ENCODE data around the gene CFAP61. TPM values are rescaled to one million over a fixed set of nuclear protein-coding genes. Genes with fewer than 3 reads are reported as not detected.
A peak's percentile ranks its signal among the peaks of the same experiment; 100 is the strongest.

The CFAP61 gene
- total and polyA plus RNA-seq, 9 donors: 0.37 to 4.7 (median 2.2) TPM

DNA sequence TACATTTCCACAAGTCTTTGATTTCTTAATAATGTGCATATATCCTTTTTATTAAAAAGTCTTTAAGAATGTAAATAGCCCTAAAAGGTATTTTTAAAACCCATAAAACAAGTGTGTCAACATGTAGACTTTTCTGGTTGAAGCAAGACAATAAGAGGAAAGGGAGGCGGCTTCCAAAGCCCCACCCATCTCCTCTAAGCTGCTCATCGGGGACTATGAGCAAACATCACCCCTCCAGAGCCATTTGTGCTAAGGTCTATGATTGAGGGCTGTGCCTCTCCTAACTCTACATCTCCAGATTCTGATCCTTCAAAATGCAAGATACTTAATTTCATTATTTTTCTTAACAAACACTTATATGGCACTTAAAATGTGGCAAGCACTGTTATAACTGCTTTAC lies 37.7 kb upstream of the CFAP61 start:
- H3K9me3 ChIP-seq (replicated peaks; ENCODE audit: control insufficient read depth, low read depth, low read length): no peaks in the 10 kb centered on the region
- H3K4me3 ChIP-seq (ENCODE audit: low read length): no peak overlapping the region
- H3K27me3 ChIP-seq (ENCODE audit: control insufficient read depth, insufficient read depth, low read length): peaks cover 3% of the 10 kb centered on the region
- peaks cover 7% of the 10 kb centered on the region for H3K36me3 ChIP-seq (ENCODE audit: control insufficient read depth, insufficient read depth, low read length)
- H3K27ac ChIP-seq (ENCODE audit: low read length): no peak overlapping the region
- WGBS (ENCODE audit: insufficient coverage): no CpG with 5 or more reads among the region's 2 CpGs
- no peak for DNase-seq
- peaks cover 22% of the 10 kb centered on the region for H3K4me1 ChIP-seq (ENCODE audit: control insufficient read depth, insufficient read depth, low read length)

DNA sequence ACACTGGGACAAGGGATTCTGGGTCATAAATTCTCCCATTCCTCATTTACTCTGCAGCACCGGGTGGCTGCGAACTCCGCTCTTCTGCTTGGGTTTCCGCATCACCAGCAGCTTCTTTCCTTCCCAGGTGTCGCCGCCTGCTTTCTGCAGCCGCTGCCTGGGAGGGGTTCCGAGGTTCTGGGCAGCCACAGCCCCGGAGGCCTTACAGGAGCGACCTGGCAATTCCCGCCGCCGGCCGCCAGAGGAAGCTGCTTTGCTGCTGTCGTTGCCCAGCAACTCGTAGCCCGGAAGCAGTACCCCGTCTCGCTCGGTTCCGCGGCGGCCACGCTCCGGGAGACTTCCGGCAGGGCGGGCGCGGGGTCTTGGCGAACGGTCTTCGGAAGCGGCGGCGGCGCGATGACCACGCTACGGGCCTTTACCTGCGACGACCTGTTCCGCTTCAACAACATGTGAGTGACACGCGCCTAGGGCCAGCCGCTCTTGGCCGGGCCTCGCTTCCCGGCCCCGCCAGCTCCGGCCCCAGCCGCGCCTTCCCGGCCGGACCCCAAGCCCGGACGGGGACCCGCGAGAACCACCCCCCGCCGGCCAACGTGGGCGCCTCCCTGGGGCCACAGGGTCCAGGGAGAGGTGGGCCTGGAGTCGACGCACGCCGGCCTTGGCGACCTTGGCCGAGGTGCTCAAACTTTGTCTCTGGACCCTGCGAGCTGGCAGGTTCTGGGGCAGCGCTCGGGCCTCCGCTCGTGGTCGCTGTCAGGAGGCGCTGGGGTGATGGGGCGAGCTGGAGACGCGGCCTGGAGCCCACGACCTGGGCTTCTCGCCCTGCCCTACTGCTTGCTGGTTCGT lies 35.1 kb upstream of the CFAP61 start, which contains the start of gene NAA20:
TSS of gene NAA20 (plus strand) at position 362 of the 843 bp plus-strand sequence. CDS start at position 397, 35 bp downstream.
- Histone ChIP-seq H3K27me3 (ENCODE audit: control insufficient read depth, insufficient read depth, low read length) (no peaks in the 10 kb centered on the region), H3K36me3 (ENCODE audit: control insufficient read depth, insufficient read depth, low read length) (peaks cover 14% of the 10 kb centered on the region), H3K4me1 (ENCODE audit: control insufficient read depth, insufficient read depth, low read length) (peaks cover 19% of the 10 kb centered on the region), H3K27ac (ENCODE audit: low read length) (peak within 1 kb of the TSS; percentile 49), H3K4me3 (ENCODE audit: low read length) (peak within 1 kb of the TSS; percentile 91), H3K9me3 (replicated peaks; ENCODE audit: control insufficient read depth, low read depth, low read length) (no peaks in the 10 kb centered on the region)
- under 1% methylated on average over 81 of the region's 81 CpGs for WGBS (ENCODE audit: insufficient coverage)
- DNase-seq: peak; percentile 97

DNA sequence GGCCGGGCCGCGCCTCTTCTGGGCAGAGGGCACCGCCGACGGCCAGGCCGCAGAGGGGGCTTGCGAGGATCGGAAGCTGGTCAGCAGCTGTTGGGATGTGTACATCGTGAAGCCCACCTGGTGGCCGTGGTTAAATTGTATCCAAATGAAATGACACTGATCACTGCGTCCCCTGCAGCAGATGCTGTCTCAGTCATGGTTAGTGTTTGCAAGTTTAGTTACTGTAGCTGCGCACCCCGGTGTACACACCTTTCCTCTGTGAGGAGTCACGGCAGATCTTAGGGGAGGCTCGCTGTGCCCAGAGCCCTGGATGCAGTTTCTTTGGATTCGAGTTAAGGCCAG lies 34.5 kb upstream of the CFAP61 start:
- WGBS (ENCODE audit: insufficient coverage): 5% methylated on average over 16 of the region's 17 CpGs
- peaks cover 16% of the 10 kb centered on the region for H3K36me3 ChIP-seq (ENCODE audit: control insufficient read depth, insufficient read depth, low read length)
- peaks cover 19% of the 10 kb centered on the region for H3K4me1 ChIP-seq (ENCODE audit: control insufficient read depth, insufficient read depth, low read length)
- DNase-seq: no peak
- peak overlapping the region; percentile 35 for H3K27ac ChIP-seq (ENCODE audit: low read length)
- no peaks in the 10 kb centered on the region for H3K9me3 ChIP-seq (replicated peaks; ENCODE audit: control insufficient read depth, low read depth, low read length)
- no peaks in the 10 kb centered on the region for H3K27me3 ChIP-seq (ENCODE audit: control insufficient read depth, insufficient read depth, low read length)
- H3K4me3 ChIP-seq (ENCODE audit: low read length): peak overlapping the region; percentile 91

DNA sequence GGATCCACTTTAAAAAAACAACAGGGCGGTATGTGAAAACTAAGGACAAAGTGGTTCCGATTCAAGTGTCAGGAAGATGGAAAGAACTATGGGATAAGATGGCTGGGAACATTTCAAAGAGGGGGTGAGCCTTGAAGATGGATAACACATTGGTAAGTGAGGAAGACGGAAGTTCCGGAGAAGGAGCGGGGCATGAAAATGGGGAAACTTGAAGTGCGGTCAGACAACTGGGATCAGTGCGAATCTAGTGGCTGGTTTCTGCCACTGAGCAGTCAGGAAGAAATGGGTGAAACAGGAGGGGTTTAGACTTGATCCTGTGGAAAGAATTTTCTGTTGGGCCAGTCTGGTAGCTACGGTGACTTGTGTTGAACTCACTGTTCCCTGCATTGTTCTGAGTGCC lies 34.0 kb upstream of the CFAP61 start:
- no peaks in the 10 kb centered on the region for H3K27me3 ChIP-seq (ENCODE audit: control insufficient read depth, insufficient read depth, low read length)
- H3K4me1 ChIP-seq (ENCODE audit: control insufficient read depth, insufficient read depth, low read length): peaks cover 19% of the 10 kb centered on the region
- H3K9me3 ChIP-seq (replicated peaks; ENCODE audit: control insufficient read depth, low read depth, low read length): no peaks in the 10 kb centered on the region
- WGBS (ENCODE audit: insufficient coverage): 86% methylated on average over 6 of the region's 8 CpGs
- no peak overlapping the region for H3K27ac ChIP-seq (ENCODE audit: low read length)
- H3K36me3 ChIP-seq (ENCODE audit: control insufficient read depth, insufficient read depth, low read length): peaks cover 18% of the 10 kb centered on the region
- H3K4me3 ChIP-seq (ENCODE audit: low read length): peak overlapping the region; percentile 91
- no peak for DNase-seq

DNA sequence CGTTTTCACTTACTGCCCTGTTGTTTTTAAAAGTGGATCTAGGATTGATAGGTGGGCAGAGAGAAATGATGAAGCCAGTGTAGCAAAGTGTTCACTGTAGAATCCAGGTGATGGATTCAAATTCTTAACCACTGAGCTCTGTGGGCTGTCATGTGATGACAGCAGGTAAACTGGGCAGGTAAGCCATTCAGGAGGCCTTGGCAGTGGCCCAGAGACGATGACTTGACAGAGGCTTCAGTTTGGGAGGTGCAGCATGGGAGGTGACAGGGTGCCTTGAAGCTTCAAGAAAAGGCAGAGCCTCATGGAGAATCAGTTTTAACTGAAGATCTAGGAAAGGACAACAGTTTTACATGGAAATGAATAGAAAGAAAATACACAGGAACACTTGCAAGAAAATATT lies 33.2 kb upstream of the CFAP61 start:
- no peak for DNase-seq
- Histone ChIP-seq H3K4me3 (ENCODE audit: low read length) (no peak overlapping the region), H3K27ac (ENCODE audit: low read length) (no peak overlapping the region), H3K4me1 (ENCODE audit: control insufficient read depth, insufficient read depth, low read length) (peaks cover 19% of the 10 kb centered on the region), H3K36me3 (ENCODE audit: control insufficient read depth, insufficient read depth, low read length) (peaks cover 18% of the 10 kb centered on the region), H3K27me3 (ENCODE audit: control insufficient read depth, insufficient read depth, low read length) (no peaks in the 10 kb centered on the region), H3K9me3 (replicated peaks; ENCODE audit: control insufficient read depth, low read depth, low read length) (no peaks in the 10 kb centered on the region)
- 90% methylated on average over 1 of the region's 2 CpGs for WGBS (ENCODE audit: insufficient coverage)

DNA sequence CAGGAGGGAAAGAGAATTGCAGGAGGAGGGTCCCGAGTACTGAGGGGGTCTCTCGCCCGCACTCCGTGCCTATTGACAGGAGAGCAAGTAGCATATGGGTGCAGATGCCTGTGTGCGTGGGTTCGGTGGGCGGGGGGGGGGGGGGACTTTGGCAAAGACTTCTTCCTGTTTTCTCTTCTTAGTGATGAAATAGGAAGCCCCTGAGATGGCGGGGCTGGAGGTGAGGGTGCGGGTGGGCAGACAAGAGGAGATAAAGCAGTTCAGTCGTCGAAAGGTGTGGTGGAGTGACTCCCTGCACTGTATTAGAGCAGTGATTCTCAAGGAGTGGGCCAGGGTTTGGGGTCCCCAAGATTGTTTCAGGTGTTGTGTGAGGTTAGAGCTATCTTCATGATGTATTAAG lies 31.4 kb upstream of the CFAP61 start:
- H3K4me1 ChIP-seq (ENCODE audit: control insufficient read depth, insufficient read depth, low read length): peaks cover 19% of the 10 kb centered on the region
- H3K27ac ChIP-seq (ENCODE audit: low read length): no peak overlapping the region
- DNase-seq: no peak
- H3K36me3 ChIP-seq (ENCODE audit: control insufficient read depth, insufficient read depth, low read length): peaks cover 18% of the 10 kb centered on the region
- no peak overlapping the region for H3K4me3 ChIP-seq (ENCODE audit: low read length)
- 82% methylated on average over 8 of the region's 11 CpGs for WGBS (ENCODE audit: insufficient coverage)
- H3K27me3 ChIP-seq (ENCODE audit: control insufficient read depth, insufficient read depth, low read length): no peaks in the 10 kb centered on the region
- no peaks in the 10 kb centered on the region for H3K9me3 ChIP-seq (replicated peaks; ENCODE audit: control insufficient read depth, low read depth, low read length)

DNA sequence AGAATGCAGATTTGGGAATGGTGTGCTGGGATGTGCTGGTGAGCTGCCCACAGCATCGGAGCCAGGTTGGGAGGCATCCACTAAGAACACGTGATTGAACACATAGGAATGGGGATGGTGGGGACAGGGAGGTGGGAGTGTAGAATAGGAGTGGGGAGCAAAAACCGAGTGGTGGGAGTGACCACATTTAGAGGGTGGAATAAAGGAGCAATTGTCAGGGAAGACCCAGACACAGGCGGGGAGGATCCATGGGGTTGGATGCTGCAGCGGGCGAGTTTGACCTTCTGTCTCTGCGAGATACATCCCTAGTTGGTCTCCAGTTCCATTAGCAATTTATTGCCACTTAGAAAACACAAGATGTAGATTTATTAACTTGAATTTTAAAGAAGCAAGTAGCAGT lies 30.5 kb upstream of the CFAP61 start:
- no peak for DNase-seq
- 75% methylated on average over 4 of the region's 7 CpGs for WGBS (ENCODE audit: insufficient coverage)
- peaks cover 15% of the 10 kb centered on the region for H3K4me1 ChIP-seq (ENCODE audit: control insufficient read depth, insufficient read depth, low read length)
- no peak overlapping the region for H3K4me3 ChIP-seq (ENCODE audit: low read length)
- H3K27me3 ChIP-seq (ENCODE audit: control insufficient read depth, insufficient read depth, low read length): no peaks in the 10 kb centered on the region
- H3K36me3 ChIP-seq (ENCODE audit: control insufficient read depth, insufficient read depth, low read length): peaks cover 18% of the 10 kb centered on the region
- H3K27ac ChIP-seq (ENCODE audit: low read length): no peak overlapping the region
- no peaks in the 10 kb centered on the region for H3K9me3 ChIP-seq (replicated peaks; ENCODE audit: control insufficient read depth, low read depth, low read length)

DNA sequence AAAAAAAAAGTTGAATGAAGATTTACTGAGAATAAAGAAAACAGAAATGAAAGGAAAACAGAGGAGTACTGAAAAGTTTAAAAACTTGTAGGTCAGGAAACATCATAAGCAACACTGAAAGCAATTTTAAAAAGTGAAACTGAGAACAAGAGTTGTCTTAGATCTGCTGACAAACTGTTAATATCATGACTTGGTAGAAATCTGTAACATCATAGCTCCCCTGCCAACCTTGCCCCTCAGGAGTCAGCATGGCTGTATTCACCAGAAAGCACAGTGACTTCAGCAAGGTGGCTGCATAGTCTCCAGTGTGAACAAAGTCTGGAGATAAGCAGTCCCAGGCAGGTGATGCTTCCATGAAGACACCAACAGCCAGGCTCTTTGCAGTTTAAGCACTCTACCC lies 29.8 kb upstream of the CFAP61 start:
- no peak overlapping the region for H3K27ac ChIP-seq (ENCODE audit: low read length)
- H3K9me3 ChIP-seq (replicated peaks; ENCODE audit: control insufficient read depth, low read depth, low read length): no peaks in the 10 kb centered on the region
- no peak for DNase-seq
- H3K27me3 ChIP-seq (ENCODE audit: control insufficient read depth, insufficient read depth, low read length): no peaks in the 10 kb centered on the region
- no peak overlapping the region for H3K4me3 ChIP-seq (ENCODE audit: low read length)
- H3K36me3 ChIP-seq (ENCODE audit: control insufficient read depth, insufficient read depth, low read length): peaks cover 18% of the 10 kb centered on the region
- H3K4me1 ChIP-seq (ENCODE audit: control insufficient read depth, insufficient read depth, low read length): peaks cover 14% of the 10 kb centered on the region

DNA sequence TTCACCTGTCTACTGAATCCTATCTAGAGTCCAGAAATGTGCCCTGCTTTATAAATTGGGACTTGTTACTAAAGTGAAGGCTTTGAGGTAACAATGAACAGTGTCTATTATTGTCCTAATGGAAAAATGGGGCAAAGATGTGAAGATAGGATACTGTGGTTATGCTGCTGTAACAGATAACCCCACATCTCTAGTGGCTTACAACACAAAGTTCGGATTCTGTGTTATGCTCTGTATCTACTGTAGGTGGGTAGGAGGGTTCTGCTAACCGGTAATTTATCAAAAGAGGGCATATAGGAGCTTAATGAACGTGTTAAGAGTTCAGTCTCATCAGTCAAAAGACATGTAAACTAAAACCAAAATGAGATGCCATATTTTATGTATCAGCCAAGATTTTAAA lies 28.9 kb upstream of the CFAP61 start:
- peaks cover 8% of the 10 kb centered on the region for H3K4me1 ChIP-seq (ENCODE audit: control insufficient read depth, insufficient read depth, low read length)
- no peaks in the 10 kb centered on the region for H3K27me3 ChIP-seq (ENCODE audit: control insufficient read depth, insufficient read depth, low read length)
- DNase-seq: no peak
- no CpG with 5 or more reads among the region's 3 CpGs for WGBS (ENCODE audit: insufficient coverage)
- H3K9me3 ChIP-seq (replicated peaks; ENCODE audit: control insufficient read depth, low read depth, low read length): no peaks in the 10 kb centered on the region
- H3K4me3 ChIP-seq (ENCODE audit: low read length): no peak overlapping the region
- no peak overlapping the region for H3K27ac ChIP-seq (ENCODE audit: low read length)
- peaks cover 23% of the 10 kb centered on the region for H3K36me3 ChIP-seq (ENCODE audit: control insufficient read depth, insufficient read depth, low read length)

DNA sequence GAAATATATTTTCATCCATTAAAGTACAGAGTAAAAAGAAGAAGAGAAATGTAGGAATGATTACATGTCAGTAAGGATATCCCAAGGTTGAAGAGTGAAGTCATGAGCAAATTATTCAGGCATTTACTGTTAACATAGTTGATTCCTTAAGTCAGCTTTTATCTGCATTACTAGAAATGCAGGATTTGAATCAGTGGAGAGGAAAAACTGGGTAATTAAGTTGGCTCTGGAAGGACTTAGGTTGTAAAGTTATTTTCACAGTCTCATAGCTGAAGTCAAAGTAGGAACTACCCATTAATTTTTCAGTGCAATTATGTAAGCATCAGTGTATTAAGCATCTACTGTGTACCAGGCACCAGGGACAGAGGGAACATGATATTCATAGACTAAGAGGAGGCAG lies 27.4 kb upstream of the CFAP61 start:
- H3K9me3 ChIP-seq (replicated peaks; ENCODE audit: control insufficient read depth, low read depth, low read length): no peaks in the 10 kb centered on the region
- H3K4me3 ChIP-seq (ENCODE audit: low read length): no peak overlapping the region
- H3K4me1 ChIP-seq (ENCODE audit: control insufficient read depth, insufficient read depth, low read length): no peaks in the 10 kb centered on the region
- H3K36me3 ChIP-seq (ENCODE audit: control insufficient read depth, insufficient read depth, low read length): peaks cover 21% of the 10 kb centered on the region
- no peak for DNase-seq
- no peak overlapping the region for H3K27ac ChIP-seq (ENCODE audit: low read length)
- H3K27me3 ChIP-seq (ENCODE audit: control insufficient read depth, insufficient read depth, low read length): no peaks in the 10 kb centered on the region

DNA sequence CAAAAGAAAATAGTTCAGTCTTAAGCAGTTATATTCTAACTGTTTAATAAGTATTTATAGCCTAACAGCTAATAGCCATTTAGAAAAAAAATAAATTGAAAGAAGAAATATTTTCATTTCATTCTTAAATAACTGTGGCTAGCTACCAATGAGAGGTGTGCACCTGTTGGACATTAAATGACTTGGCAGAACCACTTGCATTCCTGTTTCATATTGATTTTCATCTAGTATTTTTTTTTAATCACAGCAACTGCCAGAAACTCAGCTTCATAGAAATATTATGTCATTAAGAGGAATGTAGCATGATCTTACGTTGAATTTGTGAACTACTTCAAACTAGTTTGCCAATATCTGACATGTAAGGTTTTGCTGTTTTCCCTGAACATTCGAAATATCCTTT lies 25.0 kb upstream of the CFAP61 start:
- WGBS (ENCODE audit: insufficient coverage): no CpG with 5 or more reads among the region's 2 CpGs
- Histone ChIP-seq H3K4me1 (ENCODE audit: control insufficient read depth, insufficient read depth, low read length) (no peaks in the 10 kb centered on the region), H3K9me3 (replicated peaks; ENCODE audit: control insufficient read depth, low read depth, low read length) (no peaks in the 10 kb centered on the region), H3K27ac (ENCODE audit: low read length) (no peak overlapping the region), H3K27me3 (ENCODE audit: control insufficient read depth, insufficient read depth, low read length) (no peaks in the 10 kb centered on the region), H3K4me3 (ENCODE audit: low read length) (no peak overlapping the region), H3K36me3 (ENCODE audit: control insufficient read depth, insufficient read depth, low read length) (peaks cover 21% of the 10 kb centered on the region)
- DNase-seq: no peak

Data from muscle of leg (tissue), 11 donors.